Mesenchymal stem cell (in vitro differentiated cells and primary cell): Measurements from ENCODE around the gene PNMT.

Experiments used
- DNase-seq: peaks from one replicate; pipeline ENCODE4 v3.0.0-alpha.2; 2013
- H2AFZ ChIP-seq: one replicate; pipeline ENCODE4 v1.6.1; 2013; ENCODE audit warnings: low read depth, mild to moderate bottlenecking, control low read depth, inconsistent platforms, low read length, moderate library complexity
- H2AK5ac ChIP-seq: 2 replicates; pipeline ENCODE4 v1.6.1; 2013; ENCODE audit warnings: low read length, moderate library complexity, mild to moderate bottlenecking, inconsistent platforms; ENCODE audit not compliant: severe bottlenecking
- H2BK120ac ChIP-seq: one replicate; pipeline ENCODE4 v1.6.1; 2013; ENCODE audit warnings: low read depth, mild to moderate bottlenecking, inconsistent platforms, low read length, moderate library complexity
- H2BK12ac ChIP-seq, 2 experiments: one replicate each; pipeline ENCODE4 v1.6.1; 2013; ENCODE audit warnings: inconsistent platforms in 2 of 2, low read length in 2 of 2, mild to moderate bottlenecking in 2 of 2, moderate library complexity in 2 of 2, control low read depth in 1 of 2
- H2BK15ac ChIP-seq: one replicate; pipeline ENCODE4 v1.6.1; 2013; ENCODE audit warnings: mild to moderate bottlenecking, low read depth, inconsistent platforms; ENCODE audit not compliant: poor library complexity, severe bottlenecking
- H2BK5ac ChIP-seq: 2 replicates; pipeline ENCODE4 v1.6.1; 2013; ENCODE audit warnings: low read depth, mild to moderate bottlenecking, low read length, control low read depth, inconsistent platforms; ENCODE audit not compliant: poor library complexity, severe bottlenecking
- H3K14ac ChIP-seq, 2 experiments: one replicate each; pipeline ENCODE4 v1.6.1; 2013; ENCODE audit warnings: inconsistent platforms in 2 of 2, low read length in 2 of 2, control low read depth in 1 of 2, mild to moderate bottlenecking in 1 of 2, moderate library complexity in 1 of 2
- H3K18ac ChIP-seq, 2 experiments: one replicate each; pipeline ENCODE4 v1.6.1; 2013; ENCODE audit warnings: inconsistent platforms in 2 of 2, low read length in 2 of 2, control low read depth in 1 of 2, low read depth in 1 of 2, mild to moderate bottlenecking in 1 of 2
- H3K23ac ChIP-seq, 2 experiments: one replicate each; pipeline ENCODE4 v1.6.1; 2013; ENCODE audit warnings: inconsistent platforms in 2 of 2, low read length in 2 of 2, mild to moderate bottlenecking in 2 of 2, moderate library complexity in 2 of 2, control low read depth in 1 of 2
- H3K27ac ChIP-seq: 2 replicates; pipeline ENCODE4 v1.5.1; 2013; ENCODE audit warnings: mild to moderate bottlenecking, moderate library complexity, low read length, control low read depth, inconsistent platforms; ENCODE audit not compliant: poor library complexity, severe bottlenecking
- H3K27me3 ChIP-seq, 2 experiments: 2 replicates each; pipeline versions ENCODE4 v1.6.1 to v1.7.0; 2013; ENCODE audit warnings: low read length in 2 of 2, mild to moderate bottlenecking in 2 of 2, moderate library complexity in 2 of 2, control low read depth in 1 of 2, inconsistent platforms in 1 of 2; ENCODE audit not compliant: control insufficient read depth in 1 of 2, insufficient read depth in 1 of 2
- H3K36me3 ChIP-seq, 2 experiments: 2 replicates each; pipeline versions ENCODE4 v1.6.1 to v1.7.0; 2013; ENCODE audit warnings: low read length in 2 of 2, control low read depth in 1 of 2, inconsistent platforms in 1 of 2, low read depth in 1 of 2, mild to moderate bottlenecking in 1 of 2; ENCODE audit not compliant: insufficient read depth in 2 of 2, control insufficient read depth in 1 of 2
- H3K4ac ChIP-seq, 2 experiments: one replicate each; pipeline ENCODE4 v1.6.1; 2013; ENCODE audit warnings: inconsistent platforms in 2 of 2, low read length in 2 of 2, mild to moderate bottlenecking in 2 of 2, moderate library complexity in 2 of 2, control low read depth in 1 of 2, low read depth in 1 of 2
- H3K4me1 ChIP-seq: 2 replicates; pipeline ENCODE4 v1.6.1; 2013; ENCODE audit warnings: low read depth, low read length, control low read depth; ENCODE audit not compliant: control insufficient read depth, insufficient read depth
- H3K4me2 ChIP-seq: 2 replicates; pipeline ENCODE4 v1.6.1; 2013; ENCODE audit warnings: low read length, mild to moderate bottlenecking, inconsistent platforms; ENCODE audit not compliant: poor library complexity, severe bottlenecking
- H3K4me3 ChIP-seq, 2 experiments: 2 replicates each; pipeline versions ENCODE4 v1.5.1 to v1.7.0; 2013; ENCODE audit warnings: low read length in 2 of 2, mild to moderate bottlenecking in 2 of 2, control low read depth in 1 of 2, low read depth in 1 of 2; ENCODE audit not compliant: insufficient read depth in 1 of 2
- H3K79me1 ChIP-seq: replicated peaks from 2 replicates; pipeline ENCODE4 v1.6.1; 2013; ENCODE audit warnings: mild to moderate bottlenecking, control low read depth, low read length, inconsistent platforms; ENCODE audit not compliant: poor library complexity, severe bottlenecking
- H3K9ac ChIP-seq: 2 replicates; pipeline ENCODE4 v1.7.0; 2013; ENCODE audit warnings: mild to moderate bottlenecking, low read length, moderate library complexity
- H3K9me3 ChIP-seq: 2 replicates; pipeline ENCODE4 v1.7.0; 2013; ENCODE audit warnings: mild to moderate bottlenecking, low read length; ENCODE audit not compliant: control insufficient read depth
- H4K8ac ChIP-seq: one replicate; pipeline ENCODE4 v1.6.1; 2013; ENCODE audit warnings: inconsistent platforms, mild to moderate bottlenecking, low read length, moderate library complexity
- H4K91ac ChIP-seq: one replicate; pipeline ENCODE4 v1.6.1; 2013; ENCODE audit warnings: mild to moderate bottlenecking, low read length, inconsistent platforms
- WGBS: methylation state at CpG from one replicate; pipeline ENCODE4 v1.1.7; 2013; ENCODE audit warnings: mixed read lengths; 5-methylcytosine and 5-hydroxymethylcytosine counted together

The PNMT gene

DNA sequence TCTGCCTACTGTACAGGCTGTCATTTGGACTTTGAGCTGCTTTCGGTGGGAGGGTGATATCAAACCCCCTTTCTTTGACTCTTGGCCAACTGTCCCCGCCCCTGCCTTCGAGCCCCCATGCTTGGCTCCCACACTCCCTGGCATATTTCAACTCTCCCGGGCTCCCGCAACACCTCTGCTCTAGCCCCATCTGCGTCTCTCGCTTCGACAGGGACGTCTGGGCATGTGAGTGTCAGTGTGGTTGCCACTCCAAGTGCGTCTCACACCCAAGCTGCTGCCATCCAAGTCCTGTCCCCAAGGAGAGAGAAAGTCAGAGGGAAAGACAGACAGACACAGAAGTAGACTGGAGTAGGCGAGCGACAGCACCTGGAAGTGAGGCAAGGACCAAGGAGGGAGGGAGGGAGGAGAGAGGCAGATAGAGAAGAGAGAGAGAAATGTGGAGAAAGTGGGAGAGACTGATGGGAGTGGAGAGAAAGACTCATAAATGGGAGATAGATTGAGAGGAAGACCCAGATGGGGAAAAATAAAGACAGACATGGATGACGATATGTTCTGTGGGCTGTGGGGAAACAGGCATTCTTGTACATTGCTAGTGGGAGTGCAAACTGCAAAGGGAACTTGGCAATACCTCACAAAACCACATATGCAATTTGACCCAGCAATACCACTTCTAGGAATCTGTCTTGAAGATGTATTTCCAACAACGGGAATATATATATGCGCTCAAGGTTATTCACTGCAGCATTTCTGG, 19.5 kb upstream of the PNMT start:
- Histone ChIP-seq H3K4me2 (no peak overlapping the region), H3K9ac (no peak overlapping the region), H2BK12ac (no peak overlapping the region), H3K9me3 (no peaks in the 10 kb centered on the region), H4K91ac (no peak overlapping the region), H3K36me3 (peaks cover 7 to 25% of the 10 kb centered on the region in 2 experiments), H3K23ac (no peak overlapping the region), H3K18ac (no peak overlapping the region), H3K4me3 (no peak overlapping the region), H3K27ac (no peak overlapping the region), H3K14ac (no peak overlapping the region), H3K27me3 (no peaks in the 10 kb centered on the region), H2AK5ac (no peak overlapping the region), H3K4ac (no peak overlapping the region), H2BK120ac (no peak overlapping the region), H3K79me1 (peaks cover 43% of the 10 kb centered on the region), H2BK15ac (no peak overlapping the region), H4K8ac (no peak overlapping the region), H3K4me1 (peaks cover 37% of the 10 kb centered on the region), H2BK5ac (no peak overlapping the region), H2AFZ (no peak overlapping the region)
- no peak for DNase-seq
- WGBS, result 94% methylated on average over 13 of the region's 15 CpGs

DNA sequence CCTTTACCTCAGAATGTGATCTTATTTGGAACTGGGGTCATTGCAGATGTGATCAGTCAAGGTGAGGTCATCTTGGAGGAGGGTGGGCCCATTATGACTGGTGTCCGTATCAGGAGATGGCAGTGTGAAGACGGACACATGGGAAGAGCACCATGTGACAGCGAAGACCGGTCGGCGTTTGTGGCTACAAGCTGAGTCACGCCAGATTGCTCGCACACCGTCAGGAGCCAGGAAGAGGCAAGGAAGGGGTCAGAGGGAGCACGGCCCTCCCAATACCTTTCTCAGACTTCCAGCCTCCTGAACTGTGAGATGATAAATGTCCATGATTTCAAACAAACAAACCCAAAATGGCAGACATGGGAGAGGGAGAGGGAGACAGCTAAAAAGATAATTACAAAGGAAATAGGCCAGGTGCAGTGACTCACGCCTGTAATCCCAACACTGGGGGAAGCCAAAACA, 18.1 kb upstream of the PNMT start:
- H3K4me3 ChIP-seq, result no peak overlapping the region
- H2AK5ac ChIP-seq, result no peak overlapping the region

DNA sequence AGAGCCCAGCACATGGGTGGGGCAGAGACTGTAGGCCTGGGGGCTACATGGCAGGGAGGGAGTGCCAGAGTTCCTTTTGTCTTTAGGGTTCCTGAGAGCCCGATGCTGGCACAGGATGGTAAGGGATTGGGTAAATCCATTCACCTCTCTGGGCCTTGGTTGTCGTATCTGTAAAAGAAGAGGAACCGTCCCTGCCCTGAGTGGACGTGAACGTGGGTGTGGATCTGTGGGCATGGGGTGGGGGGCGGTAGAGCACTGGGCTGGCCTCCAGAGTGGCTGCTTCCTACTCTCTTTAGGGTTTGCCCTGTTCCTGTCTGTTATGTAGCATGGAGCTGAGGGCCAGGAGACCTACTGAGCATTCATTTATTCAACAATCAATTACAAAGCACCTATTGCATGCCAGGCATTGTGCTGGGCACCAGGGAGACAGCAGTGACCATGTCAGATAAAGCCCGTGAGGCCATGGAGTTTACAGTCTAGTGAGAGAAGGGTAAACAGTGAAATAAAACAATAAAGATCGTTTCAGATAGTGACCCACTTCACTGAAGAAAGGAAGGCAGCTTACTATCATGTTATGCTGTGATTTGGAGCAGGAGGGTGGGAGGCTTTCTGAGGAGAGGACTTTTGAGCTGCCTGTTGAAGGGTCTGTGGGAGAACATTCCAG, 16.2 kb upstream of the PNMT start:
- 86% methylated on average over 8 of the region's 8 CpGs for WGBS
- Histone ChIP-seq H2BK12ac (no peak overlapping the region), H3K4me3 (no peak overlapping the region), H3K4ac (no peak overlapping the region), H3K27me3 (no peaks in the 10 kb centered on the region), H3K9me3 (no peaks in the 10 kb centered on the region), H3K23ac (no peak overlapping the region), H3K9ac (no peak overlapping the region), H3K18ac (peak overlapping the region in 1 of 2 experiments; percentile 4), H2BK15ac (no peak overlapping the region), H3K4me2 (no peak overlapping the region), H3K4me1 (peaks cover 26% of the 10 kb centered on the region), H4K8ac (no peak overlapping the region), H3K36me3 (peaks cover 10 to 42% of the 10 kb centered on the region in 2 experiments), H4K91ac (no peak overlapping the region), H2BK120ac (no peak overlapping the region), H2AK5ac (no peak overlapping the region), H2AFZ (no peak overlapping the region), H3K14ac (no peak overlapping the region), H3K27ac (no peak overlapping the region), H3K79me1 (peaks cover 52% of the 10 kb centered on the region), H2BK5ac (no peak overlapping the region)
- no peak for DNase-seq

More for the DNA sequence above, 18.1 kb upstream of the PNMT start:
- no peak overlapping the region for H3K23ac ChIP-seq
- H3K18ac ChIP-seq, result no peak overlapping the region
- no peak overlapping the region for H2BK120ac ChIP-seq
- H2AFZ ChIP-seq, result no peak overlapping the region
- peaks cover 12 to 33% of the 10 kb centered on the region in 2 experiments for H3K36me3 ChIP-seq
- no peak overlapping the region for H3K4me2 ChIP-seq
- peaks cover 47% of the 10 kb centered on the region for H3K79me1 ChIP-seq
- H3K4ac ChIP-seq, result no peak overlapping the region
- no peak overlapping the region for H4K8ac ChIP-seq
- H3K14ac ChIP-seq, result no peak overlapping the region
- H3K27ac ChIP-seq, result no peak overlapping the region
- peaks cover 26% of the 10 kb centered on the region for H3K4me1 ChIP-seq
- no peak overlapping the region for H3K9ac ChIP-seq
- no peak for DNase-seq
- H2BK12ac ChIP-seq, result no peak overlapping the region
- no peaks in the 10 kb centered on the region for H3K27me3 ChIP-seq
- peak overlapping the region; percentile 1 for H4K91ac ChIP-seq
- no peaks in the 10 kb centered on the region for H3K9me3 ChIP-seq
- 86% methylated on average over 8 of the region's 11 CpGs for WGBS
- no peak overlapping the region for H2BK15ac ChIP-seq
- H2BK5ac ChIP-seq, result no peak overlapping the region

DNA sequence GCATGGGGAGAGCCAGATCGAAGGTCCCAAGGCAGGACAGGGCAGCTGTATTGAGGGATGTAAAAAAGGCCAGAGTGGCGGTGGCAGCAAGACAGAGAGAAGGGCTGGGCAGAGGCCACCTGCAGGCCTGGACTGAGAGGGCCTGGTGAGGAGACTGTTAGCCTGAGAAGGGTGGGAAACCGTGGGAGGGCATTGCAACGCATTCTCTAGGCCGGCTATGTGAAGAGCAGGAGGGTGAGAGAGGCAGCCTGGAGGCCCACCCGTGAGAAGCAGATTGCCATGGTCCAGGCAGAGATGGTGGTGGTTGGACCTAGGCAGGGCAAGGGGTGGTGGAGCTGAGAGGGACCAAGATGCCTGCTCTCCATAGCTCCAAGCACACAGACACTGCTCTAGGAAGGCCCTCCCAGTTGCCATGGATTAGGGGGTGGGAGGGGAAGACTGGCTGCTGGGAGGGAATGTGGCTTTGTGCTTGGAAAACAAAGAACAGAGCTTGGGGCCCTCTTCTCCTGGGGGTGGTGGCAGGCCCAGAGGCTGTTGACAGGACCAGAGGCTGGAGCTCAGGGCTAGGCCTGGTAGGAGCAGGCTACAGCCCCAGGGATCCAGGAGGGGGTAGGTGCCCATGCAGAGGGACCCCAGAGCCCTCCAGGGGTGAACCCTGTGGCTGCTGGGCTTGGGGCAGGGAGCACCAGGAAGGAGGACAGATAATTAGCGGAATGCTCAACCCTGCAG, 15.5 kb upstream of the PNMT start:
- Histone ChIP-seq H3K27me3 (no peaks in the 10 kb centered on the region), H3K27ac (no peak overlapping the region), H3K4ac (peak overlapping the region in 1 of 2 experiments; percentile 13), H3K9me3 (no peaks in the 10 kb centered on the region), H3K36me3 (peaks cover 10 to 44% of the 10 kb centered on the region in 2 experiments), H2AK5ac (peak overlapping the region; percentile 11), H3K4me3 (no peak overlapping the region), H3K9ac (no peak overlapping the region), H3K79me1 (peaks cover 51% of the 10 kb centered on the region), H3K4me1 (peaks cover 30% of the 10 kb centered on the region), H2BK12ac (peak overlapping the region in 1 of 2 experiments; percentile 2), H3K23ac (no peak overlapping the region), H2AFZ (no peak overlapping the region), H3K18ac (peak overlapping the region in 1 of 2 experiments; percentile 22), H2BK120ac (no peak overlapping the region), H2BK15ac (no peak overlapping the region), H4K91ac (peak overlapping the region; percentile 35), H3K14ac (no peak overlapping the region), H3K4me2 (no peak overlapping the region), H2BK5ac (no peak overlapping the region), H4K8ac (peak overlapping the region; percentile 31)
- WGBS, result 41% methylated on average over 7 of the region's 7 CpGs
- DNase-seq, result no peak
